ENCODE measurements around the gene DCP1A. TPM values are rescaled to one million over a fixed set of nuclear protein-coding genes. Genes with fewer than 3 reads are reported as not detected.

The DCP1A gene
- total RNA-seq, 2 experiments from 2014 or later = 21.8 to 23.2 TPM

GRCh38 chr3:53264718-53265117 lies 82.6 kb downstream of the DCP1A start:
- no peak overlapping the region for H3K4me2 ChIP-seq (ENCODE audit: low read length)
- CTCF ChIA-PET (ENCODE audit: unreplicated experiment) = interaction anchor here (0.7 kb wide), 1 partner anchor 7 kb away, joined by 3 read pairs; no protein-coding TSS in a partner anchor

GRCh38 chr3:53263907-53264306 lies 83.4 kb downstream of the DCP1A start:
- CTCF ChIA-PET (ENCODE audit: unreplicated experiment) = no interaction called here
- no peaks in the 10 kb centered on the region for H3K79me2 ChIP-seq (ENCODE audit: insufficient read depth, low read depth, low read length)
- no peaks in the 10 kb centered on the region for H4K20me1 ChIP-seq (ENCODE audit: insufficient read depth, low read length)
- H3K27ac ChIP-seq (ENCODE audit: low read depth, low read length, poor library complexity, severe bottlenecking) = no peak overlapping the region
- H3K4me2 ChIP-seq (ENCODE audit: low read length) = no peak overlapping the region
- POLR2A ChIA-PET = no interaction called here
- TF ChIP-seq EZH2phosphoT487 (IDR thresholded peaks at IDR 0.05; ENCODE audit: borderline replicate concordance, low read depth, low read length) (no peak), CTCF (conservative IDR thresholded peaks at IDR 0.05; ENCODE audit: low read length) (no peak)
- no peak overlapping the region for H2AFZ ChIP-seq (ENCODE audit: low read length)
- no TSS peak for BruUV-seq (replicated peaks)
- H3K4me1 ChIP-seq (ENCODE audit: insufficient read depth, low read length, poor library complexity, severe bottlenecking) = no peaks in the 10 kb centered on the region
- intact Hi-C loops (cut with micrococcal nuclease; ENCODE audit: unreplicated experiment) = no loop called here
- no peaks in the 10 kb centered on the region for H3K9me2 ChIP-seq (ENCODE audit: insufficient read depth, low read length)
- no peak overlapping the region for H3K4me3 ChIP-seq (ENCODE audit: low read depth, low read length, poor library complexity, severe bottlenecking)
- no peaks in the 10 kb centered on the region for H3K36me3 ChIP-seq (ENCODE audit: insufficient read depth, low read length)
- no peaks in the 10 kb centered on the region for H3K9me3 ChIP-seq (ENCODE audit: low read length)
- DNase-seq (ENCODE audit: low spot score) = no peak

More at GRCh38 chr3:53264718-53265117, 82.6 kb downstream of the DCP1A start:
- Histone ChIP-seq H3K9me2 (ENCODE audit: insufficient read depth, low read length) (no peaks in the 10 kb centered on the region), H3K4me1 (ENCODE audit: insufficient read depth, low read length, poor library complexity, severe bottlenecking) (peaks cover 2% of the 10 kb centered on the region), H4K20me1 (ENCODE audit: insufficient read depth, low read length) (no peaks in the 10 kb centered on the region), H3K36me3 (ENCODE audit: insufficient read depth, low read length) (no peaks in the 10 kb centered on the region), H3K79me2 (ENCODE audit: insufficient read depth, low read depth, low read length) (no peaks in the 10 kb centered on the region), H3K9me3 (ENCODE audit: low read length) (no peaks in the 10 kb centered on the region), H2AFZ (ENCODE audit: low read length) (no peak overlapping the region), H3K27ac (ENCODE audit: low read depth, low read length, poor library complexity, severe bottlenecking) (no peak overlapping the region), H3K4me3 (ENCODE audit: low read depth, low read length, poor library complexity, severe bottlenecking) (no peak overlapping the region)
- POLR2A ChIA-PET = interaction anchor here (0.6 to 1.7 kb wide), 4 partner anchors 12 to 158 kb away, joined by 3 to 5 read pairs (median 4); no protein-coding TSS in a partner anchor
- intact Hi-C loops (cut with micrococcal nuclease; ENCODE audit: unreplicated experiment) = no loop called here
- no TSS peak for BruUV-seq (replicated peaks)
- DNase-seq (ENCODE audit: low spot score) = no peak
- TF ChIP-seq CTCF (conservative IDR thresholded peaks at IDR 0.05; ENCODE audit: low read length) = no peak
- TF ChIP-seq EZH2phosphoT487 (IDR thresholded peaks at IDR 0.05; ENCODE audit: borderline replicate concordance, low read depth, low read length) = no peak

- H3K9me3 ChIP-seq (ENCODE audit: low read length) = no peaks in the 10 kb centered on the region
- no TSS peak for BruUV-seq (replicated peaks)
- no peaks in the 10 kb centered on the region for H3K9me2 ChIP-seq (ENCODE audit: insufficient read depth, low read length)
- no peak overlapping the region for H3K4me2 ChIP-seq (ENCODE audit: low read length)
- no peak overlapping the region for H3K27ac ChIP-seq (ENCODE audit: low read depth, low read length, poor library complexity, severe bottlenecking)
- no peak overlapping the region for H2AFZ ChIP-seq (ENCODE audit: low read length)
- DNase-seq (ENCODE audit: low spot score) = no peak
- TF ChIP-seq EZH2phosphoT487 (IDR thresholded peaks at IDR 0.05; ENCODE audit: borderline replicate concordance, low read depth, low read length) (no peak), CTCF (conservative IDR thresholded peaks at IDR 0.05; ENCODE audit: low read length) (no peak)
- H3K4me1 ChIP-seq (ENCODE audit: insufficient read depth, low read length, poor library complexity, severe bottlenecking) = no peaks in the 10 kb centered on the region
- POLR2A ChIA-PET = interaction anchor here (0.7 to 1.4 kb wide), 3 partner anchors 10 to 151 kb away, joined by 3 to 7 read pairs (median 6); no protein-coding TSS in a partner anchor
- H4K20me1 ChIP-seq (ENCODE audit: insufficient read depth, low read length) = no peaks in the 10 kb centered on the region
- H3K4me3 ChIP-seq (ENCODE audit: low read depth, low read length, poor library complexity, severe bottlenecking) = no peak overlapping the region
- no peaks in the 10 kb centered on the region for H3K79me2 ChIP-seq (ENCODE audit: insufficient read depth, low read depth, low read length)
- no peaks in the 10 kb centered on the region for H3K36me3 ChIP-seq (ENCODE audit: insufficient read depth, low read length)
- CTCF ChIA-PET (ENCODE audit: unreplicated experiment) = interaction anchor here (1.1 kb wide), 1 partner anchor 86 kb away, joined by 3 read pairs; the partner anchor contains the start of gene DCP1A
- intact Hi-C loops (cut with micrococcal nuclease; ENCODE audit: unreplicated experiment) = no loop called here
Observed at GRCh38 chr3:53261712-53262111, 85.6 kb downstream of the DCP1A start.

Data from OCI-LY7 (cell line).